NAMALWA (cell line): ENCODE data around the gene GTF2I.
"Not testable (repeated sequence)": the region's sequence is repeated elsewhere in the genome, so short reads cannot be mapped to it uniquely, and the experiment has no call there.

Source experiments
- DNase-seq: peaks from one replicate; pipeline ENCODE4 v3.0.0-alpha.2; 2015; ENCODE audit warnings: low spot score

The GTF2I gene

GRCh38 chr7:74779053-74779452 is 121.5 kb downstream of the GTF2I start:
- DNase-seq, result not testable (repeated sequence)

DNA sequence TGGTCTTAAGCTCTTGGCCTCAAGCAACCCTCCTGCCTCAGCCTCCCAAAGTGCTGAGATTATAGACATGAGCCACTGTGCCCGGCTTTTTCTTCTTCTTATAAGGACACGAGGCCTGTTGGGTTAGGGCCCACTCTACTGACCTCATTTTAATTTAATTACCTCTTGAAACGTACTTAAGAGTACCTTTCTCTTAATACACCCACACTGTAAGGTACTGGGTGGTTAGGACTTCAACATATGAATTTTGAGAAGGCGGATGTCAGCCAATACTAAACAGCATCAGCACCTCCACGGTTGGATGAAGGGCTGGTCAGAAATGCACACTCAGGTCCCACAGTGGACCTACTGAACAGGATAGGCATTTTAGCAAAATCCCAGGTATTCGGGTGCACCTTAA is 124.2 kb downstream of the GTF2I start:
- DNase-seq, result not testable (repeated sequence)

DNA sequence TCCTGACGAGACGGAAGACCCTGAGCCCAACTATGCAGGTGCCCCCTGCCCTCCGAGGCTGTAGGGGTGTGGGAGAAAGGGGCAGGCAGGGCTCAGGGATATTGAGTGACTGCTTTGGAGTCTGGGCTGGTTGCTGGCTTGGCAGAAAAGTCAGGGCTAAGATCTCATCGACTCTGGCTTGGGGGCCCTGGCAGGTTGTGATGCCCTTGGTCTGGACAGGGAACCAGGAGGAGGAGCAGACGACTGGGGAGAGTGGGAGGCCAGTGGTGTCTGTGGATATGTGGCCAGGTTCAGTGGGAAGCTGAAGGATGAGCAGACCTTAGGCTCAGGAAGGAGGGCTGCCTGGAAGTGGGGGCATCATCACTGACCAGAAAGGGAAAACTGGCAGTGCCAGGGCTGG is 126.1 kb downstream of the GTF2I start:
- DNase-seq, result not testable (repeated sequence)

DNA sequence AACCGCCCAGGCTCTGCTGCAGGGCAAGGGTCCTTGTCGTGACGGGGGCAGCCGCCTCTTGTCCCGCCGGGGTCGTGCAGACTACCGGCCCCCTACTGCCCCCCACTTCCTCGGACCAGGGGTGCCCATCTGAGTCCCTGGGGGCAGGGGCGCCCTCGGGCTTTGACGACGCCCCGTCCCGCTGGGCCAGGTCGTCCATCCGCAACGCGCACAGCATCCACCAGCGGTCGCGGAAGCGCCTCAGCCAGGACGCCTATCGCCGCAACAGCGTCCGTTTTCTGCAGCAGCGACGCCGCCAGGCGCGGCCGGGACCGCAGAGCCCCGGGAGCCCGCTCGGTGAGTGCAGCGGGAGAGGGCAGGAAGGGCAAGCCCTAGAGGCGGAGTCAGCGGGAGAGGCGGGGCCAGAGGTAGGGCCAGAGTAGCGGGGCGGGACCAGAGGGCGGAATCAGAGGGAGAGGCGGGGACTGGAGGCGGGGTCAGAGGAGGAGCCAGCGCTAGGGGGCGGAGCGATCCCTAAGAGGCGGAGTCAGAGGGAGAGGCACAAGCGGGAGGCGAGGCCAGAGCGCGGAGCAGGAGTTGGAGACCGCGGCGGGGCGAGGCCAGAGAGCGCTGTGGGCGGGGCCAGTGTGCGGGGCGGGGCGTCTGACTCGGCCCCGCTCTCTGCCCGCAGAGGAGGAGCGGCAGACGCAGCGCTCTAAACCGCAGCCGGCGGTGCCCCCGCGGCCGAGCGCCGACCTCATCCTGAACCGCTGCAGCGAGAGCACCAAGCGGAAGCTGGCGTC is 131.0 kb downstream of the GTF2I start:
- DNase-seq, result peak; percentile 92

DNA sequence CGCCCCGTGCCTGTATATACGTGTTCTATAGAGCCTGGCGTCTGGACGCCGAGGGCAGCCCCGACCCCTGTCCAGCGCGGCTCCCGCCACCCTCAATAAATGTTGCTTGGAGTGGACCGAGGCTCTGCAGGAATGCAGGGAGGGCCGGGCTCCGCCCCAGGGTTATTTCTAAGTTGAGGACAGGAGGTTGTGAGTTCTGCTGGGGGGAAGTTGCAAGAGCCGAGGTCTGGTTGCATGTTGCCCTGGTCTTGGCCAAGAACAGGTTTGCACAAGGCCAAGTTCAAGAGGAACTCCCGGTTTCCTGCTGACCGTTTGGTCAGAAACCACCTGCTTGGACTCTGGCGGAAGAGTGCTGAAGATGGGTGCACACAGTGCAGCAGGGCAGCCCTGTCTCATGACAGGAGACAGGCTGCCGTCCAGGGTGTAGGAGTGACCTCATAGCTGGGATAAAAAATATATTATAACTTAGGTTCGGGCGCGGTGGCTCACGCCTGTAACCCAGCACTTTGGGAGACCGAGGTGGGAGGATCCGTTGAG is 131.8 kb downstream of the GTF2I start:
- not testable (repeated sequence) for DNase-seq

DNA sequence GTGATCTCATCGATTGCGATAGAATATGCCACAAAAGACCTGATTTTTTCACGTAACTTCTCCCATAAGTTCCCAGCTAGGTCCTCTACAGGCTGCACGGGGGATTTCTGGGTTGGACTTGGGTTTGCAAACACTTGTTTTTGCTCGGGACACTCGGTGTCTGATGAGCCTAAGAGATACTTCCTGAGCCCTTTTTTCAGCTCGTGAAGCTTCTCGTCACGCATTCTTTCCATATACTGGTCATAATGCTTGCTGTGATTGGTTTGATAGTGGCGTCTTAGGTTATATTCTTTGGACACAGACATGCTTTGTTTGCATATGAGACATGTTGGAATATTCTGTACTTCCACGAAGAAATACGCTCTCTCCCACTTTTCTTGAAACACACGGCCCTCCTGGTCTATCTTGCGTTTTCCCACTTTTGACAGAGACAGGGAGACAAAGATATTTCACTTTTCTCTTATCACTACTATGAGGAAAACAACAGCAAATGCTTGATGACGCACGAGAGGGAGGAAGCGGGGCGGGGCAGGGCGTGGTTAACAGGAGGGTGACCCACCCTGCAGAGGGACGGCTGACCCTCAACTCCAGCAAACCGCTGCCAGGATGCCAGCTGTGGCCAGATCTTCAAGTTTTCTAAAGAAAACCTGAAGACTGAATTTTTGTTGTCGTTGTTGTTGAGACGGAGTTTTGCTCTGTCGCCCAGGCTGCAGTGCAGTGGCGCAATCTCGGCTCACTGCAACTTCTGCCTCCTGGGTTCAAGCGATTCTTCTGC is 140.5 kb downstream of the GTF2I start:
- DNase-seq, result not testable (repeated sequence)

DNA sequence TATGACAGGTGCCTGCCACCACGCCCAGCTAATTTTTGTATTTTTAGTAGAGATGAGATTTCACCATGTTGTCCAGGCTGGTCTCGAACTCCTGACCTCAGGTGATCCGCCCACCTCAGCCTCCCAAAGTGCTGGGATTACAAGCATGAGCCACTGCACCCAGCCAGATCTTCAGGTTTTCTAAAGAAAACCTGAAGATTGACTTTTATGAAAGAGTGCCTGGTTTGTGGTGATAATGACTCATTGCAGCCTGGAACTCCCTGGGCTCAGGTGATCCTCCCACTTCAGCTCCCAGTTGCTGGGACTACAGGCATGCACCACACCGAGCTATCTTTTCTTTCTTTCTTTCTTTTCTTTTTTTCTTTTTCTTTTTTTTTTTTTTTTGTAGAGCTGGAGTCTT is 141.1 kb downstream of the GTF2I start:
- not testable (repeated sequence) for DNase-seq
